HepG2 (cell line): ENCODE data around the gene SEPTIN5.

ENCODE experiments used
- CBFB ChIP-seq: sonication (generic); formaldehyde crosslinking; IDR thresholded peaks from 2 replicates; pipeline ENCODE4 v1.4.0; 2020; ENCODE audit warnings: missing genetic modification reagents
- ELF3 ChIP-seq: IDR thresholded peaks from 2 replicates; pipeline ENCODE4 v1.6.1; 2016; ENCODE audit warnings: missing genetic modification reagents, missing compliant biosample characterization
- JUN ChIP-seq: sonication (generic); formaldehyde crosslinking; IDR thresholded peaks from 2 replicates; pipeline ENCODE4 v1.4.0; 2020; ENCODE audit warnings: mild to moderate bottlenecking, missing genetic modification reagents
- MAZ ChIP-seq, 2 experiments: sonication (generic) in 1 of 2; formaldehyde crosslinking in 1 of 2; IDR thresholded peaks; 2 replicates each; pipeline versions ENCODE4 v1.5.0 to v1.6.1; 2012 to 2020; ENCODE audit warnings: low read depth in 2 of 2, mild to moderate bottlenecking in 2 of 2, borderline replicate concordance in 1 of 2, improper control_type of control experiment in 1 of 2, low read length in 1 of 2, missing genetic modification reagents in 1 of 2, moderate library complexity in 1 of 2
- MED8 ChIP-seq: sonication (generic); formaldehyde crosslinking; IDR thresholded peaks from 2 replicates; pipeline ENCODE4 v1.8.1; 2023; ENCODE audit warnings: mild to moderate bottlenecking, missing genetic modification reagents; ENCODE audit not compliant: insufficient replicate concordance
- MXD4 ChIP-seq: IDR thresholded peaks from 2 replicates; pipeline ENCODE4 v1.6.1; 2016; ENCODE audit warnings: mild to moderate bottlenecking, missing biosample characterization, missing genetic modification reagents
- POLR2A ChIP-seq, 2 experiments: IDR thresholded peaks; 2 replicates each; pipeline ENCODE4 v1.6.1; 2011; ENCODE audit warnings: low read depth in 2 of 2, low read length in 2 of 2, mild to moderate bottlenecking in 1 of 2, moderate library complexity in 1 of 2; ENCODE audit not compliant: insufficient read depth in 1 of 2
- SP140L ChIP-seq: sonication (generic); formaldehyde crosslinking; IDR thresholded peaks from 2 replicates; pipeline ENCODE4 v1.4.0; 2020; ENCODE audit warnings: missing genetic modification reagents, borderline replicate concordance
- SYNCRIP ChIP-seq: fragments of 200-400 bp; formaldehyde crosslinking; IDR thresholded peaks from 2 replicates; pipeline ENCODE4 v1.6.1; 2018; ENCODE audit warnings: mild to moderate bottlenecking, low read depth, low read length; ENCODE audit not compliant: insufficient read depth
- ZMYM4 ChIP-seq: sonication (generic); formaldehyde crosslinking; IDR thresholded peaks from 2 replicates; pipeline ENCODE4 v1.8.1; 2023; ENCODE audit warnings: mild to moderate bottlenecking, missing genetic modification reagents
- ZNF121 ChIP-seq: sonication (generic); formaldehyde crosslinking; IDR thresholded peaks from 2 replicates; pipeline ENCODE4 v1.5.0; 2020; ENCODE audit warnings: mild to moderate bottlenecking, missing genetic modification reagents
- ZNF501 ChIP-seq: sonication (generic); formaldehyde crosslinking; IDR thresholded peaks from 2 replicates; pipeline ENCODE4 v1.5.1; 2020; ENCODE audit warnings: mild to moderate bottlenecking, moderate library complexity, missing genetic modification reagents
- TF ChIP-seq, protein P1 (sequence below): sonication (generic); formaldehyde crosslinking; IDR thresholded peaks from 2 replicates; pipeline ENCODE4 v1.4.0; 2020; ENCODE audit warnings: missing genetic modification reagents
- TF ChIP-seq, protein P2 (sequence below): sonication (generic); formaldehyde crosslinking; IDR thresholded peaks from 2 replicates; pipeline ENCODE4 v1.5.0; 2020; ENCODE audit warnings: mild to moderate bottlenecking, missing genetic modification reagents, moderate library complexity

GRCh38 chr22:19755145-19755710 is 40.9 kb downstream of the SEPTIN5 start:
- TF ChIP-seq ZNF501 (CRISPR knock-in tag) (no peak), ZMYM4 (CRISPR knock-in tag) (no peak), MED8 (CRISPR knock-in tag) (no peak), JUN (CRISPR knock-in tag) (no peak), SP140L (CRISPR knock-in tag) (no peak), SYNCRIP (no peak), MXD4 (CRISPR knock-in tag) (no peak), MAZ (IDR thresholded peaks at IDR 0.05; ENCODE audit: borderline replicate concordance, low read depth, low read length) (no peak), MAZ (CRISPR knock-in tag; IDR thresholded peaks at IDR 0.05; ENCODE audit: low read depth) (no peak), ZNF121 (CRISPR knock-in tag) (no peak), POLR2A (IDR thresholded peaks at IDR 0.05; ENCODE audit: insufficient read depth in 1 of 2, low read depth in 2 of 2, low read length in 2 of 2) (no peak), ELF3 (CRISPR knock-in tag) (no peak), CBFB (CRISPR knock-in tag) (no peak)
- TF ChIP-seq, protein P1, sequence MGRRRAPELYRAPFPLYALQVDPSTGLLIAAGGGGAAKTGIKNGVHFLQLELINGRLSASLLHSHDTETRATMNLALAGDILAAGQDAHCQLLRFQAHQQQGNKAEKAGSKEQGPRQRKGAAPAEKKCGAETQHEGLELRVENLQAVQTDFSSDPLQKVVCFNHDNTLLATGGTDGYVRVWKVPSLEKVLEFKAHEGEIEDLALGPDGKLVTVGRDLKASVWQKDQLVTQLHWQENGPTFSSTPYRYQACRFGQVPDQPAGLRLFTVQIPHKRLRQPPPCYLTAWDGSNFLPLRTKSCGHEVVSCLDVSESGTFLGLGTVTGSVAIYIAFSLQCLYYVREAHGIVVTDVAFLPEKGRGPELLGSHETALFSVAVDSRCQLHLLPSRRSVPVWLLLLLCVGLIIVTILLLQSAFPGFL: no peak
- TF ChIP-seq, protein P2, sequence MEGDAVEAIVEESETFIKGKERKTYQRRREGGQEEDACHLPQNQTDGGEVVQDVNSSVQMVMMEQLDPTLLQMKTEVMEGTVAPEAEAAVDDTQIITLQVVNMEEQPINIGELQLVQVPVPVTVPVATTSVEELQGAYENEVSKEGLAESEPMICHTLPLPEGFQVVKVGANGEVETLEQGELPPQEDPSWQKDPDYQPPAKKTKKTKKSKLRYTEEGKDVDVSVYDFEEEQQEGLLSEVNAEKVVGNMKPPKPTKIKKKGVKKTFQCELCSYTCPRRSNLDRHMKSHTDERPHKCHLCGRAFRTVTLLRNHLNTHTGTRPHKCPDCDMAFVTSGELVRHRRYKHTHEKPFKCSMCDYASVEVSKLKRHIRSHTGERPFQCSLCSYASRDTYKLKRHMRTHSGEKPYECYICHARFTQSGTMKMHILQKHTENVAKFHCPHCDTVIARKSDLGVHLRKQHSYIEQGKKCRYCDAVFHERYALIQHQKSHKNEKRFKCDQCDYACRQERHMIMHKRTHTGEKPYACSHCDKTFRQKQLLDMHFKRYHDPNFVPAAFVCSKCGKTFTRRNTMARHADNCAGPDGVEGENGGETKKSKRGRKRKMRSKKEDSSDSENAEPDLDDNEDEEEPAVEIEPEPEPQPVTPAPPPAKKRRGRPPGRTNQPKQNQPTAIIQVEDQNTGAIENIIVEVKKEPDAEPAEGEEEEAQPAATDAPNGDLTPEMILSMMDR (CRISPR knock-in tag): no peak
